Omental fat pad (tissue), 4 donors: Measurements from ENCODE around the gene SHROOM2. TPM values are rescaled to one million over a fixed set of nuclear protein-coding genes. Genes with fewer than 3 reads are reported as not detected.

Experiments used
- ATAC-seq: fragments of 150-250 bp; one replicate; pipeline ENCODE4 v1.9.1; 2016; ENCODE audit warnings: mild to moderate bottlenecking, moderate library complexity; ENCODE audit not compliant: low FRiP score
- DNase-seq: peaks from one replicate; pipeline ENCODE4 v3.0.0-alpha.2; 2019; ENCODE audit warnings: low spot score
- total RNA-seq, 4 donors: library from RNA; depleted of rRNA; stranded (reverse); fragments of >200 nt; gene quantifications; one replicate each; pipeline ENCODE4 v1.1.0, GENCODE V29; 2016
- TF ChIP-seq, protein P1 (sequence below), 3 donors: fragments of 450-650 bp; IDR thresholded peaks; one replicate each; pipeline ENCODE4 v1.5.1; 2016 to 2017; ENCODE audit warnings: antibody characterized with exemption in 3 of 3, mild to moderate bottlenecking in 3 of 3, moderate library complexity in 2 of 3

The SHROOM2 gene
- total RNA-seq, result 1 to 10 TPM in 3 of 4 donors, under 1 TPM in 1; 0.88 to 2.4 (median 2.1) TPM

- TF ChIP-seq, protein P1, sequence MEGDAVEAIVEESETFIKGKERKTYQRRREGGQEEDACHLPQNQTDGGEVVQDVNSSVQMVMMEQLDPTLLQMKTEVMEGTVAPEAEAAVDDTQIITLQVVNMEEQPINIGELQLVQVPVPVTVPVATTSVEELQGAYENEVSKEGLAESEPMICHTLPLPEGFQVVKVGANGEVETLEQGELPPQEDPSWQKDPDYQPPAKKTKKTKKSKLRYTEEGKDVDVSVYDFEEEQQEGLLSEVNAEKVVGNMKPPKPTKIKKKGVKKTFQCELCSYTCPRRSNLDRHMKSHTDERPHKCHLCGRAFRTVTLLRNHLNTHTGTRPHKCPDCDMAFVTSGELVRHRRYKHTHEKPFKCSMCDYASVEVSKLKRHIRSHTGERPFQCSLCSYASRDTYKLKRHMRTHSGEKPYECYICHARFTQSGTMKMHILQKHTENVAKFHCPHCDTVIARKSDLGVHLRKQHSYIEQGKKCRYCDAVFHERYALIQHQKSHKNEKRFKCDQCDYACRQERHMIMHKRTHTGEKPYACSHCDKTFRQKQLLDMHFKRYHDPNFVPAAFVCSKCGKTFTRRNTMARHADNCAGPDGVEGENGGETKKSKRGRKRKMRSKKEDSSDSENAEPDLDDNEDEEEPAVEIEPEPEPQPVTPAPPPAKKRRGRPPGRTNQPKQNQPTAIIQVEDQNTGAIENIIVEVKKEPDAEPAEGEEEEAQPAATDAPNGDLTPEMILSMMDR (IDR thresholded peaks at IDR 0.05), result no peak
- DNase-seq (no peak), ATAC-seq (peak; percentile 58)
These were observed at the start of gene SHROOM2 for GRCh38 chrX:9785944-9786797. SHROOM2 (plus strand) TSS chrX:9786429; CDS start chrX:9786546, 117 bp downstream.

GRCh38 chrX:9737363-9737762, 48.9 kb upstream of the SHROOM2 start:
- no peak for ATAC-seq
- DNase-seq, result no peak
- TF ChIP-seq, protein P1 (IDR thresholded peaks at IDR 0.05), result no peak

DNA sequence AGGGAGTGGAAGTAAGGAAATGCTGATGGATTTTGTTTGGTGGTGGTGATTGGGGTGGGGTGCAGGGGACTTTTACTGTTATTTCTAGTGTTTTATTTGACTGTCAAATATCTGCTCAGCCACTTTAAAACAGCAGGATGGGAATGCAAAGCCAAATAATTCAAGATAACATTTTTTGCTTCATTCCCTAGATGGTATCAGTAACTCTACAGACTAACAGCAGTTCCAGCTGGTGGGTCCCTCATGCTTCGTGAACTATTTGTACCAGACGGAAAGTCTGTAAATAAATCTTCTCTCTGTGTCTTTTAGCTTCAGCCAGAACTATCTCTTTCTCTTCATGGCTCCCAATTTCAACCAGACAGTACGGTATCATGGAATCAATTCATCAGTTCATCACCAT, 48.1 kb upstream of the SHROOM2 start:
- ATAC-seq, result no peak
- no peak for DNase-seq
- TF ChIP-seq, protein P1 (IDR thresholded peaks at IDR 0.05), result no peak

GRCh38 chrX:9739130-9739529, 47.1 kb upstream of the SHROOM2 start:
- no peak for ATAC-seq
- TF ChIP-seq, protein P1 (IDR thresholded peaks at IDR 0.05), result no peak
- DNase-seq, result no peak

DNA sequence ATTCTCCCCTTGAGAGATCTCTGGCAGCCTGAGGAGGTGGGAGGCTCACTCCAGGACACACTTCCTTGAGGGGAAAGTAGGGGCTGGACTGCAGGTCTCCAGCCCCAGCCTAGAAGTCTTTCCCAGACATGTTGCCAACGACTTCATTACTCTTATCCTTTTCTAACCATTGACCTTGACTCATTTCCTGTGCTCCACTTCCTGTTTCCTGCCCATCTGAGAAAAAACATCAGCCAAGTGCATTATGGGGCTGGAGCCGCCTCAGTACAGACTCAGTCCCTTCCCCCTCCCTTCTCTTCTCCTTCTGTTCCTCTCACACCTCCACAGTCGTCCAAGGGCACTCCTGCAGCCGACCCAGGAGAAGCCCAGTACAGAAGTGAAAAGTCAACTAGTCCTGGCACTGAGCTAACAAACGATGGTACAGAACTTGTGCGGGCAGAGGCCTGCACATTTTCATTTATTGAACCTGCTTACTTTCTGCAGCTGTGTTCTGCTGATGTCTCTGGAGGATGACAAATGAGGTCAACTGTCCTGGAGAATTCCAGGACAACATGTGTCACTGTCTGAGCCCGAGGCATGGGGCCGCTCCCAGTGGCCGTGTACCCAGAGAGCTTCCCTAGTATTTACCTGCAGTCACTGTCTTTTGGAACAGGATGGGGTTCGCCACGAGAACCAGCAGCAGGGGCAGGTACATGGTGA, 40.7 kb upstream of the SHROOM2 start:
- ATAC-seq (peak; percentile 18), DNase-seq (no peak)
- TF ChIP-seq, protein P1 (IDR thresholded peaks at IDR 0.05), result no peak

- peak; percentile 40 for ATAC-seq
- no peak for DNase-seq
These were observed 39.9 kb upstream of the SHROOM2 start for GRCh38 chrX:9746148-9746888.

More at GRCh38 chrX:9746148-9746888, 39.9 kb upstream of the SHROOM2 start:
- TF ChIP-seq, protein P1 (IDR thresholded peaks at IDR 0.05), result no peak
